GM12891 (cell line): ENCODE measurements around the gene WDR81.

Experiments used
- PAX5 ChIP-seq: IDR thresholded peaks from 2 replicates; pipeline ENCODE4 v1.6.1; 2011; ENCODE audit warnings: low read length, moderate library complexity, mild to moderate bottlenecking; ENCODE audit not compliant: insufficient read depth, severe bottlenecking
- POLR2A ChIP-seq: IDR thresholded peaks from 2 replicates; pipeline ENCODE4 v1.6.1; 2011; ENCODE audit warnings: low read depth, low read length, control low read depth
- POLR2AphosphoS5 ChIP-seq: IDR thresholded peaks from 2 replicates; pipeline ENCODE4 v1.6.1; 2011; ENCODE audit warnings: low read depth, low read length, control low read depth
- SPI1 ChIP-seq: IDR thresholded peaks from 2 replicates; pipeline ENCODE4 v1.6.1; 2011; ENCODE audit warnings: low read depth, low read length, control low read depth
- TAF1 ChIP-seq: IDR thresholded peaks from 2 replicates; pipeline ENCODE4 v1.6.1; 2011; ENCODE audit warnings: low read depth, low read length, control low read depth

- TF ChIP-seq TAF1 (no peak), PAX5 (no peak), POLR2AphosphoS5 (no peak), POLR2A (no peak), SPI1 (no peak)
Observed at GRCh38 chr17:1714427-1714979, 10.0 kb upstream of the WDR81 start.
